Kidney (tissue), 22 donors: ENCODE data around the gene LTBR. TPM values are rescaled to one million over a fixed set of nuclear protein-coding genes. Genes with fewer than 3 reads are reported as not detected.
A peak's percentile ranks its signal among the peaks of the same experiment; 100 is the strongest.

Experiments
- DNase-seq, 5 donors: peaks; one replicate each; pipeline ENCODE4 v3.0.0-alpha.2; 2013 to 2020
- FAIRE-seq: peaks from 2 replicates; lab custom pipeline; 2012; peaks lifted over from hg19 to GRCh38; lab: Jason Lieb, UNC
- H3K27ac ChIP-seq, 2 donors: one replicate each; pipeline ENCODE4 v1.7.0; 2013; ENCODE audit warnings: low read depth in 2 of 2, low read length in 2 of 2, inconsistent platforms in 1 of 2
- H3K27me3 ChIP-seq: one replicate; pipeline ENCODE4 v1.7.1; 2013; ENCODE audit warnings: low read length, inconsistent platforms; ENCODE audit not compliant: control insufficient read depth, insufficient read depth
- H3K36me3 ChIP-seq, 3 donors: one replicate each; pipeline versions ENCODE4 v1.7.0 to v1.7.1; 2013; ENCODE audit warnings: low read length in 3 of 3, control low read depth in 1 of 3, inconsistent platforms in 1 of 3; ENCODE audit not compliant: insufficient read depth in 3 of 3, control insufficient read depth in 2 of 3
- H3K4me1 ChIP-seq, 3 donors: one replicate each; pipeline versions ENCODE4 v1.7.0 to v1.7.1; 2013; ENCODE audit warnings: low read length in 3 of 3, inconsistent platforms in 1 of 3, low read depth in 1 of 3; ENCODE audit not compliant: control insufficient read depth in 2 of 3, insufficient read depth in 2 of 3
- H3K4me3 ChIP-seq, 3 donors: one replicate each; pipeline versions ENCODE4 v1.7.0 to v1.8.1; 2013; ENCODE audit warnings: low read length in 3 of 3, control low read depth in 1 of 3, inconsistent platforms in 1 of 3
- H3K9ac ChIP-seq, 3 donors: one replicate each; pipeline versions ENCODE4 v1.7.0 to v1.7.1; 2013; ENCODE audit warnings: low read length in 3 of 3, control low read depth in 1 of 3, inconsistent platforms in 1 of 3
- H3K9me3 ChIP-seq, 3 donors: one replicate each; pipeline versions ENCODE4 v1.7.0 to v1.7.1; 2013; ENCODE audit warnings: low read length in 3 of 3, control low read depth in 1 of 3, inconsistent platforms in 1 of 3; ENCODE audit not compliant: control insufficient read depth in 2 of 3, insufficient read depth in 1 of 3
- intact Hi-C: fragments of 100-400 bp; cut with DNase I; formaldehyde crosslinking; loops from one replicate; pipeline ENCODE4 v1.11.1; 2022
- long read RNA-seq, 10 donors: library from polyadenylated mRNA in 1 of 10; unstranded in 1 of 10; transcript quantifications; one replicate each; pipeline ENCODE4 v2.0.0 and lab custom pipeline, GENCODE V29; 2021 to 2026
- polyA plus RNA-seq: library from polyadenylated mRNA; stranded (reverse); fragments of 350-450 nt; fragmentation: Illumina TruSeq; extraction: RNeasy Lipid Tissue Mini Kit (QIAGEN cat#74804); gene quantifications from one replicate; pipeline ENCODE4 v1.2.3, GENCODE V29; 2014; ENCODE audit warnings: low read depth, low replicate concordance; ENCODE audit not compliant: insufficient read depth
- total RNA-seq: library from RNA; stranded (reverse); fragmentation: NEBNext Ultra II Directional; extraction: Animal tissue kit (Norgen Biotek cat#: 25700); gene quantifications from one replicate; pipeline ENCODE4 v1.2.1, GENCODE V29; 2021
- TF ChIP-seq, protein P1 (sequence below): IDR thresholded peaks from 3 replicates; pipeline ENCODE4 v1.5.1; 2012; ENCODE audit warnings: mild to moderate bottlenecking, moderate library complexity, borderline replicate concordance; ENCODE audit not compliant: insufficient read depth; ENCODE audit errors: extremely low read depth
- donor health status: control.
- donor health status: control.
- donor health status: control.
- donor health status: control.
- donor health status: control.
- donor health status: DM: yes; HTN: yes; CAD: no.
- donor health status: Normal renal cell carcinoma (clear cell type).

LTBR gene
- total RNA-seq (114 TPM), polyA plus RNA-seq (77.8 TPM)
- long read RNA-seq, donor 1, transcript LTBR-201 (10 exons, 2,260 nt): major isoform, 10 of 22 reads
- long read RNA-seq, donor 1, partial matches to known transcripts: 11 of 22 reads
- long read RNA-seq, donor 1, other reads (novel, unspliced or antisense): 0 of 22 reads
- long read RNA-seq, donor 2, transcript LTBR-201 (10 exons, 2,260 nt): major isoform, 8 of 9 reads
- long read RNA-seq, donor 2, partial matches to known transcripts: 0 of 9 reads
- long read RNA-seq, donor 2, other reads (novel, unspliced or antisense): 0 of 9 reads
- long read RNA-seq, donor 3, transcript LTBR-201 (10 exons, 2,260 nt): major isoform, 9 of 129 reads
- long read RNA-seq, donor 3, partial matches to known transcripts: 119 of 129 reads
- long read RNA-seq, donor 3, other reads (novel, unspliced or antisense): 0 of 129 reads
- long read RNA-seq, donor 4, transcript LTBR-201 (10 exons, 2,260 nt): major isoform, 18 of 21 reads
- long read RNA-seq, donor 4, partial matches to known transcripts: 0 of 21 reads
- long read RNA-seq, donor 4, other reads (novel, unspliced or antisense): 0 of 21 reads
- long read RNA-seq, donor 5, partial matches to known transcripts: 0 of 1 reads
- long read RNA-seq, donor 5, other reads (novel, unspliced or antisense): 0 of 1 reads
- long read RNA-seq, donor 6, partial matches to known transcripts: 0 of 2 reads
- long read RNA-seq, donor 6, other reads (novel, unspliced or antisense): 0 of 2 reads
- long read RNA-seq, donor 7, transcript LTBR-203 (2 exons, 2,327 nt): minor isoform, 6 of 139 reads
- long read RNA-seq, donor 7, transcript LTBR-201 (10 exons, 2,260 nt): major isoform, 75 of 139 reads
- long read RNA-seq, donor 7, partial matches to known transcripts: 44 of 139 reads
- long read RNA-seq, donor 7, other reads (novel, unspliced or antisense): 13 of 139 reads
- long read RNA-seq, donor 8, transcript LTBR-201 (10 exons, 2,260 nt): major isoform, 7 of 15 reads
- long read RNA-seq, donor 8, partial matches to known transcripts: 7 of 15 reads
- long read RNA-seq, donor 8, other reads (novel, unspliced or antisense): 0 of 15 reads
- long read RNA-seq, donor 9, partial matches to known transcripts: 0 of 4 reads
- long read RNA-seq, donor 9, other reads (novel, unspliced or antisense): 0 of 4 reads
- long read RNA-seq, donor 10, transcript LTBR-201 (10 exons, 2,260 nt): major isoform, 5 of 15 reads
- long read RNA-seq, donor 10, partial matches to known transcripts: 9 of 15 reads
- long read RNA-seq, donor 10, other reads (novel, unspliced or antisense): 0 of 15 reads

DNA sequence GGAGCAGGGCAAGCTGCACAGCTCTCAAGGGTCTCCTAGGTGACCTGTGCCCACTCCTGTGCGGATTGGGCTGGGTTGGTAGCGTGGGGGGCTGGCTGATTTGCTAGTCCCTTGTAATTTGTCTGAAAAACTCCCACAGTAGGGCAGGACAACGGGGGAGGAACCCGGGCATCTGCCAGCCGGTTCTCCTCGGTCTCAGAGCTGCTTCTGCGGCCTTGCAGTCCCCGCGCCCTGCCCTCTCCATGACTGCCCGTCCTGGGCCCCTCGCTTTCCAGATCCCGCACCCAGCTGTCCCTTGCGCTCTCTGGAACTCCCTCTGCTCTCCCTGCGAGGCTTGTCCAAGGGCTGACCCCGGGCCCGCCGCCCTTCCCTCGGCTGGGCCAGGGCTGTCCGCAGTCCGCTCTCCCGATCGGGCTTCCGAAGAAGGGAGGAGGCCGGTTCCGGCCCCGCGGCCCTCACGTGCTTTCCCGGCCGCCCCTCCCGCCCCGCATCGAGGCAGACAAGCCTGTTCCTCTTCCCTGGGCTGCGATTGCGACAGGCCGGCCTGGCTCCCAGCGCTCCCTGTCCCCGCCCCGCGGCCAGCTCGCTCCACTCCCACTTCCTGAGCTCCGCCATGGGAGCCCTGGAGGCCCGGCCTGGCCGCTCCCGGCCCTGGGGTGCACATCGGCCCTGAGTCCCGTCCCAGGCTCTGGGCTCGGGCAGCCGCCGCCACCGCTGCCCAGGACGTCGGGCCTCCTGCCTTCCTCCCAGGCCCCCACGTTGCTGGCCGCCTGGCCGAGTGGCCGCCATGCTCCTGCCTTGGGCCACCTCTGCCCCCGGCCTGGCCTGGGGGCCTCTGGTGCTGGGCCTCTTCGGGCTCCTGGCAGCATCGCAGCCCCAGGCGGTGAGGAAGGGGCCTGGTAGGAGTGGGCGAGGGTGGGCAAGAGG is at the start of gene LTBR:
TSS of gene LTBR (plus strand) at position 591 of the 927 bp plus-strand sequence. CDS start at position 788, 197 bp downstream.
- intact Hi-C loops: loop anchor here (5.0 kb wide), 1 partner anchor 57 kb away; no protein-coding TSS in a partner anchor
- H3K27ac ChIP-seq: peak within 1 kb of the TSS; percentile 96 to 97
- no peaks in the 10 kb centered on the region for H3K27me3 ChIP-seq
- DNase-seq (peak; percentile 87 to 99 (median 91)), FAIRE-seq (no peak)
- TF ChIP-seq, protein P1, sequence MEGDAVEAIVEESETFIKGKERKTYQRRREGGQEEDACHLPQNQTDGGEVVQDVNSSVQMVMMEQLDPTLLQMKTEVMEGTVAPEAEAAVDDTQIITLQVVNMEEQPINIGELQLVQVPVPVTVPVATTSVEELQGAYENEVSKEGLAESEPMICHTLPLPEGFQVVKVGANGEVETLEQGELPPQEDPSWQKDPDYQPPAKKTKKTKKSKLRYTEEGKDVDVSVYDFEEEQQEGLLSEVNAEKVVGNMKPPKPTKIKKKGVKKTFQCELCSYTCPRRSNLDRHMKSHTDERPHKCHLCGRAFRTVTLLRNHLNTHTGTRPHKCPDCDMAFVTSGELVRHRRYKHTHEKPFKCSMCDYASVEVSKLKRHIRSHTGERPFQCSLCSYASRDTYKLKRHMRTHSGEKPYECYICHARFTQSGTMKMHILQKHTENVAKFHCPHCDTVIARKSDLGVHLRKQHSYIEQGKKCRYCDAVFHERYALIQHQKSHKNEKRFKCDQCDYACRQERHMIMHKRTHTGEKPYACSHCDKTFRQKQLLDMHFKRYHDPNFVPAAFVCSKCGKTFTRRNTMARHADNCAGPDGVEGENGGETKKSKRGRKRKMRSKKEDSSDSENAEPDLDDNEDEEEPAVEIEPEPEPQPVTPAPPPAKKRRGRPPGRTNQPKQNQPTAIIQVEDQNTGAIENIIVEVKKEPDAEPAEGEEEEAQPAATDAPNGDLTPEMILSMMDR: peak; percentile 21
- no peaks in the 10 kb centered on the region for H3K9me3 ChIP-seq
- peak within 1 kb of the TSS; percentile 52 to 78 (median 69) for H3K4me3 ChIP-seq
- peak within 1 kb of the TSS; percentile 10 to 95 (median 94) for H3K9ac ChIP-seq
- peaks cover 0 to 24% (median 12%) of the 10 kb centered on the region in 3 donors for H3K4me1 ChIP-seq
- H3K36me3 ChIP-seq: peaks cover 0 to 18% (median 16%) of the 10 kb centered on the region in 3 donors

GRCh38 chr12:6334359-6334758 is 49.6 kb upstream of the LTBR start:
- intact Hi-C loops: loop anchor here (10.0 kb wide), 1 partner anchor 120 kb away; the partner anchor contains the start of gene TAPBPL
- Histone ChIP-seq H3K9ac (peak overlapping the region in 1 of 3 donors; percentile 99), H3K4me1 (peaks cover 2 to 62% (median 50%) of the 10 kb centered on the region in 3 donors), H3K27me3 (no peaks in the 10 kb centered on the region), H3K27ac (peak overlapping the region; percentile 97), H3K9me3 (no peaks in the 10 kb centered on the region), H3K4me3 (peak overlapping the region in 1 of 3 donors; percentile 92), H3K36me3 (peaks cover 12 to 49% (median 38%) of the 10 kb centered on the region in 3 donors)
- DNase-seq: no peak
- no peak for FAIRE-seq
- TF ChIP-seq, protein P1: no peak
